Mammary epithelial cell (primary cell): ENCODE results near the gene SCGB3A2.

Experiments
- CTCF ChIP-seq, 2 donors: IDR thresholded peaks in 1 of 2; conservative IDR thresholded peaks in 1 of 2; 2 replicates each; pipeline ENCODE4 v1.5.1; 2011 to 2012; ENCODE audit warnings: inconsistent platforms in 2 of 2, low read length in 2 of 2, mild to moderate bottlenecking in 2 of 2, control low read depth in 1 of 2, low read depth in 1 of 2; ENCODE audit not compliant: insufficient read depth in 1 of 2; ENCODE audit errors: extremely low read depth in 1 of 2
- EZH2 ChIP-seq: IDR thresholded peaks from 2 replicates; pipeline ENCODE4 v1.6.1; 2012; ENCODE audit warnings: low read length, inconsistent platforms, borderline replicate concordance

GRCh38 chr5:147852365-147852764 is 26.1 kb upstream of the SCGB3A2 start:
- no peak for TF ChIP-seq CTCF (conservative IDR thresholded peaks at IDR 0.05 in 1 of 2, IDR thresholded peaks at IDR 0.05 in 1 of 2; ENCODE audit: extremely low read depth in 1 of 2, insufficient read depth in 1 of 2, low read depth in 1 of 2, low read length in 2 of 2)
- TF ChIP-seq EZH2, result no peak
